Naive thymus-derived CD4-positive, alpha-beta T cell (primary cell): ENCODE results near the gene PRR15L. TPM values are rescaled to one million over a fixed set of nuclear protein-coding genes. Genes with fewer than 3 reads are reported as not detected.
A peak's percentile ranks its signal among the peaks of the same experiment; 100 is the strongest.

Source experiments
- ATAC-seq: fragments of 150-1000 bp; cut with Tn5 transposase; 2 replicates; pipeline ENCODE4 v1.10.0; 2021; ENCODE audit warnings: mild to moderate bottlenecking, moderate library complexity
- CTCF ChIA-PET: fragments of 350-600 bp; sonication (Branson Sonifier 250); formaldehyde crosslinking; loops from one replicate; lab custom pipeline; 2021; ENCODE audit warnings: antibody characterized with exemption; lab: Charles Lee
- POLR2A ChIA-PET: fragments of 350-600 bp; sonication (Branson Sonifier 250); formaldehyde crosslinking; loops from one replicate; lab custom pipeline; 2021; ENCODE audit warnings: antibody characterized with exemption, inconsistent platforms; lab: Charles Lee
- DNase-seq, 9 donors: peaks; one replicate each; pipeline versions ENCODE4 v3.0.0 to v3.0.0-alpha.2; 2020 to 2022; ENCODE audit warnings: mixed read lengths in 1 of 9
- H3K27ac ChIP-seq: one replicate; pipeline ENCODE4 v1.7.0; 2013; ENCODE audit warnings: mild to moderate bottlenecking, low read depth, low read length, moderate library complexity
- H3K27me3 ChIP-seq, 2 donors: one replicate each; pipeline ENCODE4 v1.7.0; 2013; ENCODE audit warnings: low read length in 2 of 2, mild to moderate bottlenecking in 2 of 2, moderate library complexity in 2 of 2; ENCODE audit not compliant: control insufficient read depth in 2 of 2, insufficient read depth in 2 of 2
- H3K36me3 ChIP-seq, 3 experiments: 1 replicate in 2 of 3; 2 replicates in 1 of 3; pipeline ENCODE4 v1.7.0; 2013; ENCODE audit warnings: low read length in 3 of 3, mild to moderate bottlenecking in 3 of 3, moderate library complexity in 1 of 3; ENCODE audit not compliant: insufficient read depth in 3 of 3, control insufficient read depth in 2 of 3
- H3K4me1 ChIP-seq, 2 donors: one replicate each; pipeline ENCODE4 v1.7.0; 2013; ENCODE audit warnings: low read length in 2 of 2, mild to moderate bottlenecking in 2 of 2, moderate library complexity in 1 of 2; ENCODE audit not compliant: control insufficient read depth in 2 of 2, insufficient read depth in 2 of 2
- H3K4me3 ChIP-seq: 2 replicates; pipeline ENCODE4 v1.7.0; 2013; ENCODE audit warnings: mild to moderate bottlenecking, low read length
- H3K9me3 ChIP-seq, 3 experiments: 1 replicate in 2 of 3; 2 replicates in 1 of 3; pipeline ENCODE4 v1.7.0; 2013; ENCODE audit warnings: low read length in 3 of 3; ENCODE audit not compliant: control insufficient read depth in 2 of 3
- H3K27ac Mint-ChIP-seq, 9 donors: one replicate each; pipeline ENCODE4 v1.8.0; 2020 to 2022; ENCODE audit warnings: mixed read lengths in 9 of 9, mild to moderate bottlenecking in 8 of 9, moderate library complexity in 5 of 9, inconsistent platforms in 2 of 9
- H3K27me3 Mint-ChIP-seq, 5 donors: one replicate each; pipeline ENCODE4 v1.8.0; 2021 to 2022; ENCODE audit warnings: mixed read lengths in 5 of 5, mild to moderate bottlenecking in 1 of 5
- H3K36me3 Mint-ChIP-seq, 5 donors: one replicate each; pipeline ENCODE4 v1.8.0; 2020 to 2022; ENCODE audit warnings: mixed read lengths in 5 of 5, mild to moderate bottlenecking in 3 of 5, inconsistent platforms in 1 of 5
- H3K4me1 Mint-ChIP-seq, 7 donors: one replicate each; pipeline ENCODE4 v1.8.0; 2020 to 2022; ENCODE audit warnings: mixed read lengths in 7 of 7, mild to moderate bottlenecking in 3 of 7, inconsistent platforms in 1 of 7
- H3K4me3 Mint-ChIP-seq, 10 donors: one replicate each; pipeline ENCODE4 v1.8.0; 2020 to 2022; ENCODE audit warnings: mild to moderate bottlenecking in 10 of 10, mixed read lengths in 10 of 10, moderate library complexity in 6 of 10, inconsistent platforms in 2 of 10
- H3K9me3 Mint-ChIP-seq, 11 donors: one replicate each; pipeline ENCODE4 v1.8.0; 2020 to 2022; ENCODE audit warnings: mixed read lengths in 11 of 11, mild to moderate bottlenecking in 4 of 11, inconsistent platforms in 1 of 11, moderate library complexity in 1 of 11
- intact Hi-C, 2 donors: fragments of 100-400 bp; cut with micrococcal nuclease; formaldehyde crosslinking; loops; one replicate each; pipeline ENCODE4 v1.15.1; 2023
- polyA plus RNA-seq, 2 donors: library from polyadenylated mRNA; unstranded; fragments of 300-500 nt; fragmentation: Illumina TruSeq; gene quantifications; one replicate each; pipeline ENCODE4 v1.2.3, GENCODE V29; 2021
- total RNA-seq, 6 experiments: library from RNA in 5 of 6; stranded (reverse) in 5 of 6; gene quantifications; 1 replicate in 5 of 6; 2 replicates in 1 of 6; pipeline ENCODE4 v1.2.3 and lab custom pipeline; 2021 to 2026

PRR15L gene
- total and polyA plus RNA-seq, 7 experiments from 2014 or later: 0.32 TPM; not detected in 6

DNA sequence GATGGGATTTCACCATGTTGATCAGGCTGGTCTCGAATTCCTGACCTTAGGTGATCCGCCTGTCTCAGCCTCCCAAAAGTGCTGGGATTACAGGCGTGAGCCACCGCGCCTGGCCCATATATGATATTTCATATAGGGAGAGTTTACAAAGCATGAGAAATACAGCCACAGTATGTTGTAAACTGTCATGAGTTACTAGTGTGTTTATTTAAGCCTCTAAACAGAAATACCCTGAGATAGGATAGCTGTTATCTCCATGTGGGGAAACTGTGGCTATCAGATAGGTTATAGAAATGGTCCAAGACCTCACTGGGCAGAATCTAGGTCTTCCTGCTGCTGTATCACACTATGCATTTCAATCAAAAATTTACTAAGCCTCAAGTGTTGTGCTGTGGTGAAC, 11.2 kb upstream of the PRR15L start:
- Histone ChIP-seq H3K27ac (no peak overlapping the region), H3K4me1 (peaks cover 6 to 12% of the 10 kb centered on the region in 2 donors), H3K36me3 (peaks cover 0 to 10% (median 0%) of the 10 kb centered on the region in 3 experiments), H3K9me3 (no peaks in the 10 kb centered on the region), H3K4me3 (no peak overlapping the region), H3K27me3 (no peaks in the 10 kb centered on the region)
- ChIA-PET CTCF (interaction anchor here (0.6 to 9.8 kb wide), 3 partner anchors 22 to 77 kb away, joined by 3 to 126 read pairs (median 3); partner anchors contain the start of gene PNPO), POLR2A (interaction anchor here (0.6 to 0.8 kb wide), 2 partner anchors 11 to 787 kb away, joined by 3 to 5 read pairs; no protein-coding TSS in a partner anchor)
- Mint-ChIP-seq H3K36me3 (peaks cover 2 to 8% (median 4%) of the 10 kb centered on the region in 5 donors), H3K27me3 (no peaks in the 10 kb centered on the region), H3K9me3 (no peaks in the 10 kb centered on the region), H3K4me3 (peak overlapping the region in 1 of 10 donors; percentile 3), H3K4me1 (peaks cover 14 to 37% (median 23%) of the 10 kb centered on the region in 7 donors), H3K27ac (no peak overlapping the region)
- DNase-seq: no peak
- intact Hi-C loops: no loop called here
- no peak for ATAC-seq

GRCh38 chr17:47967607-47968252, 10.0 kb upstream of the PRR15L start:
- Histone ChIP-seq H3K4me1 (peaks cover 6 to 12% of the 10 kb centered on the region in 2 donors), H3K9me3 (no peaks in the 10 kb centered on the region), H3K36me3 (peaks cover 0 to 4% (median 0%) of the 10 kb centered on the region in 3 experiments), H3K4me3 (no peak overlapping the region), H3K27ac (no peak overlapping the region), H3K27me3 (no peaks in the 10 kb centered on the region)
- ChIA-PET CTCF (interaction anchor here (0.6 to 9.8 kb wide), 4 partner anchors 13 to 505 kb away, joined by 3 to 126 read pairs (median 3); partner anchors contain the start of gene PNPO), POLR2A (interaction anchor here (1.1 kb wide), 1 partner anchor 21 kb away, joined by 3 read pairs; no protein-coding TSS in a partner anchor)
- no peak overlapping the region for H3K27ac Mint-ChIP-seq
- no peaks in the 10 kb centered on the region for H3K9me3 Mint-ChIP-seq
- H3K4me1 Mint-ChIP-seq: peaks cover 14 to 30% (median 23%) of the 10 kb centered on the region in 7 donors
- peaks cover 1 to 7% (median 4%) of the 10 kb centered on the region in 5 donors for H3K36me3 Mint-ChIP-seq
- intact Hi-C loops: no loop called here
- ATAC-seq: no peak
- no peak for DNase-seq
- H3K4me3 Mint-ChIP-seq: no peak overlapping the region
- no peaks in the 10 kb centered on the region for H3K27me3 Mint-ChIP-seq

DNA sequence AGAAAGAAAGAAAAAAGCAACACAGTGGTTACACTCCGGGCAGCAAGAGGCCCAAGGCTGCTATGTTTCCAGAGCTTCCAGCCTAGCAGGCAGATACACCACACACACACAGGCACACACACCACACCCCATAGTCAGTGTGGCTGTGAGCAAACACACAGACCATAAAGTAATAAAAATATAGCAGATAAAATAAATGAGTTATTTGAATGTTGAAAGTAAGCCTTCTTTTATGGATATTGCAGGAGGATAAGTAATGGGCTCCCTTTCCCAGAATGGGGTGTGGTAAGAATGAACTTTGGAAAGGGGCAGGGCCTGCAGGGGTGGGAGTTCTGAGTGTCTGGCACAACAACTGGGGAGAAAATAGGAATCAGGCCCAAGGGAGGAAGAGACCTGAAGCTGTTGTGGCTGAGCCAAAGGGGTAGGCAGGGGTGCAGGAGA, 8.4 kb upstream of the PRR15L start:
- ATAC-seq (no peak), DNase-seq (no peak)
- Histone ChIP-seq H3K4me3 (no peak overlapping the region), H3K9me3 (no peaks in the 10 kb centered on the region), H3K4me1 (peaks cover 6 to 8% of the 10 kb centered on the region in 2 donors), H3K27me3 (no peaks in the 10 kb centered on the region), H3K36me3 (peaks cover 0 to 3% (median 0%) of the 10 kb centered on the region in 3 experiments), H3K27ac (no peak overlapping the region)
- Mint-ChIP-seq H3K4me1 (peaks cover 13 to 17% (median 16%) of the 10 kb centered on the region in 7 donors), H3K27ac (no peak overlapping the region), H3K9me3 (no peaks in the 10 kb centered on the region), H3K36me3 (peaks cover 0 to 15% (median 4%) of the 10 kb centered on the region in 5 donors), H3K27me3 (no peaks in the 10 kb centered on the region), H3K4me3 (no peak overlapping the region)
- intact Hi-C loops: no loop called here
- ChIA-PET POLR2A (no interaction called here), CTCF (interaction anchor here (9.8 kb wide), 1 partner anchor 20 kb away, joined by 126 read pairs; the partner anchor contains the start of gene PNPO)

DNA sequence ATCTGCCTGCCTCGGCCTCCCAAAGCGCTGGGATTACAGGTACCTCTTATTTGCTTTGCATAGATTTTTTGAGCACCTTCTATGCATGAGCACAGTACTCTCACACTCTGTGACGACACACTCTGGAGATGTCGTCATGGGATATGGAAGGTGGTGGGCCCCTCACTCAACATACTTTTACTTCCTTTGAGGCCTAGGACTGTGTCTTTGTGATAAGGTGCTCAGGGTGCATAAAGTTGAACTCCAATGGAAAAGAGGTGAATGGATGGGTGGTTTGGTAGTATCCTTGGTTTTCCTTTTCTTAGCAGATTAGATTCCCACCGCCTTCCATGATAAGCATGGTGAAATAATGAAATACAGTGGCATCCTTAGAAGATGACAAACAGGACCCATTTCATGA, 7.2 kb upstream of the PRR15L start:
- H3K4me3 ChIP-seq: no peak overlapping the region
- no peaks in the 10 kb centered on the region for H3K9me3 ChIP-seq
- no peaks in the 10 kb centered on the region for H3K27me3 ChIP-seq
- H3K36me3 ChIP-seq: no peaks in the 10 kb centered on the region
- peak overlapping the region in 2 of 9 donors; percentile 38 to 62 for H3K27ac Mint-ChIP-seq
- ATAC-seq: no peak
- intact Hi-C loops: no loop called here
- peaks cover 3 to 7% (median 4%) of the 10 kb centered on the region in 7 donors for H3K4me1 Mint-ChIP-seq
- peaks cover under 1% of the 10 kb centered on the region in 2 donors for H3K4me1 ChIP-seq
- H3K27ac ChIP-seq: no peak overlapping the region
- DNase-seq: no peak
- no peaks in the 10 kb centered on the region for H3K9me3 Mint-ChIP-seq
- CTCF ChIA-PET: interaction anchor here (9.8 kb wide), 1 partner anchor 18 kb away, joined by 126 read pairs; the partner anchor contains the start of gene PNPO
- H3K36me3 Mint-ChIP-seq: peaks cover 0 to 15% (median 4%) of the 10 kb centered on the region in 5 donors
- POLR2A ChIA-PET: interaction anchor here (0.9 kb wide), 1 partner anchor 62 kb away, joined by 3 read pairs; no protein-coding TSS in a partner anchor
- no peak overlapping the region for H3K4me3 Mint-ChIP-seq
- no peaks in the 10 kb centered on the region for H3K27me3 Mint-ChIP-seq

DNA sequence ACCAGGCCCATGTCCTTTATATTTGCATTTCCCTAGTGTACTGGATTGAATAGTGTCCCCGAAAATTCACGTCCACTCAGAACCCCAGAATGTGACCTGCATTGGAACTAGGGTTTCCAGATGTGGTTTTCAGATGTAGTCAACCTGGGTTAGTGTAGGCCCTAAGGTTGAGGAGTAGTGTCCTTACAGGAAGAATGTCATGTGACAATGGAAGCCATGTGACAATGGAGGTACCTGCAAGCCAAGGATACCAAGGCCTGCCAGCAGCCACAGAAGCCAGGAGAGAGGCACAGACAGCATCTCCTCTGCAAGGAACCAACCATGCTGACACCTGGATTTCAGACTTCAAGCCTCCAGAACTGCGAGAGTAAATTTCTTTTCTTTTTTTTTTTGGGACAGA, 5.2 kb upstream of the PRR15L start:
- Mint-ChIP-seq H3K9me3 (no peaks in the 10 kb centered on the region), H3K36me3 (peaks cover 0 to 15% (median 4%) of the 10 kb centered on the region in 5 donors), H3K4me1 (peaks cover 0 to 2% (median 0%) of the 10 kb centered on the region in 7 donors), H3K4me3 (no peak overlapping the region), H3K27me3 (no peaks in the 10 kb centered on the region), H3K27ac (no peak overlapping the region)
- no peaks in the 10 kb centered on the region for H3K9me3 ChIP-seq
- no peaks in the 10 kb centered on the region for H3K27me3 ChIP-seq
- intact Hi-C loops: no loop called here
- ChIA-PET POLR2A (no interaction called here), CTCF (no interaction called here)
- H3K4me1 ChIP-seq: no peaks in the 10 kb centered on the region
- H3K27ac ChIP-seq: no peak overlapping the region
- no peak for ATAC-seq
- no peak for DNase-seq
- H3K4me3 ChIP-seq: no peak overlapping the region
- no peaks in the 10 kb centered on the region for H3K36me3 ChIP-seq

DNA sequence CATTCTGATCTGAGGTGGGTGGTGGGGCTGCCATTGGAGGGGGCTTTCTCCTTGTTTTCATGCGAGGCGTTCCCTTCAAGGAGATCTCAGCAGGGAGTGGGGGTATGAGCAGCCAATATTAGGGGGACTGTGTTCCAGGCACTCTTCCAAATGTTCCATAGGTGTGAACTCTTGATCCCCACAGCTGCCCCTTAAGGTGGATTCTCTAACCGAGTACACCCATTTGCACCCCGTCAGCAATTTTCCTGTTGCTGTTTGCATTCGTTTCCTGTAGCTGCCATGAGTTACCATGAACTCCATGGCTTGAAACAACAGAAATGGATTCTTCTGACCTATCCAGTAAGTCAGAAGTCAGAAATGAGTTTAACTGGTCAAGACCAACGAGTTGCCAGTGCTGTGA, 3.7 kb upstream of the PRR15L start:
- intact Hi-C loops: no loop called here

More for the DNA sequence above, 3.7 kb upstream of the PRR15L start:
- Histone ChIP-seq H3K27me3 (no peaks in the 10 kb centered on the region), H3K4me3 (no peak overlapping the region), H3K9me3 (no peaks in the 10 kb centered on the region), H3K36me3 (no peaks in the 10 kb centered on the region), H3K27ac (no peak overlapping the region), H3K4me1 (no peaks in the 10 kb centered on the region)
- DNase-seq (no peak), ATAC-seq (no peak)
- POLR2A ChIA-PET: interaction anchor here (1.0 kb wide), 1 partner anchor 9 kb away, joined by 3 read pairs; the partner anchor contains the start of gene CDK5RAP3
- CTCF ChIA-PET: interaction anchor here (0.6 to 1.2 kb wide), 2 partner anchors 15 to 630 kb away, joined by 3 to 4 read pairs; no protein-coding TSS in a partner anchor
- no peak overlapping the region for H3K27ac Mint-ChIP-seq
- H3K4me1 Mint-ChIP-seq: peaks cover 0 to 2% (median 0%) of the 10 kb centered on the region in 7 donors
- no peaks in the 10 kb centered on the region for H3K27me3 Mint-ChIP-seq
- H3K9me3 Mint-ChIP-seq: no peaks in the 10 kb centered on the region
- no peak overlapping the region for H3K4me3 Mint-ChIP-seq
- H3K36me3 Mint-ChIP-seq: peaks cover 0 to 15% (median 4%) of the 10 kb centered on the region in 5 donors
